ENCODE data around the gene HSPB8.

HSPB8 gene

DNA sequence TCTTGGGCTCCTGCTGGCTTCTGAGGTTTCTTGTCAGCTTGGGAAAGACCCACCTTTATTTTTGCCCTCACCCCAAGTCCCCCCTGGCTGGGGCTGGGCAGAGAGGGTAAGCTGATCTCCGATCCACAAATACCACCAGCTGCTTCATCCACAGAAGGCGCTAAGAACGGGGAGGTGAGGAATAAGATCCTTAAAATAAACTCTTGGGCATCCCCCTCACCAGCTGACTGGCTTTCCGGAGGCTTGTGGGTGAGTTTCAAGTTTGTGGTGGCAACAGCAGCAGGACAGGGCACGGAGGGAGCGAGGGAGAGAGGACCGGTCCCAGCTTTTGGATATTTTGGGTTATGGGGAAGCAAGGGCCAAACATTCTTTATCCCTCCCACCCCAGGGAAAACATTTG, 20.8 kb upstream of the HSPB8 start:
- H3K27ac ChIP-seq: no peak overlapping the region
- TF ChIP-seq, protein P1, sequence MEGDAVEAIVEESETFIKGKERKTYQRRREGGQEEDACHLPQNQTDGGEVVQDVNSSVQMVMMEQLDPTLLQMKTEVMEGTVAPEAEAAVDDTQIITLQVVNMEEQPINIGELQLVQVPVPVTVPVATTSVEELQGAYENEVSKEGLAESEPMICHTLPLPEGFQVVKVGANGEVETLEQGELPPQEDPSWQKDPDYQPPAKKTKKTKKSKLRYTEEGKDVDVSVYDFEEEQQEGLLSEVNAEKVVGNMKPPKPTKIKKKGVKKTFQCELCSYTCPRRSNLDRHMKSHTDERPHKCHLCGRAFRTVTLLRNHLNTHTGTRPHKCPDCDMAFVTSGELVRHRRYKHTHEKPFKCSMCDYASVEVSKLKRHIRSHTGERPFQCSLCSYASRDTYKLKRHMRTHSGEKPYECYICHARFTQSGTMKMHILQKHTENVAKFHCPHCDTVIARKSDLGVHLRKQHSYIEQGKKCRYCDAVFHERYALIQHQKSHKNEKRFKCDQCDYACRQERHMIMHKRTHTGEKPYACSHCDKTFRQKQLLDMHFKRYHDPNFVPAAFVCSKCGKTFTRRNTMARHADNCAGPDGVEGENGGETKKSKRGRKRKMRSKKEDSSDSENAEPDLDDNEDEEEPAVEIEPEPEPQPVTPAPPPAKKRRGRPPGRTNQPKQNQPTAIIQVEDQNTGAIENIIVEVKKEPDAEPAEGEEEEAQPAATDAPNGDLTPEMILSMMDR (conservative IDR thresholded peaks at IDR 0.05): no peak

DNA sequence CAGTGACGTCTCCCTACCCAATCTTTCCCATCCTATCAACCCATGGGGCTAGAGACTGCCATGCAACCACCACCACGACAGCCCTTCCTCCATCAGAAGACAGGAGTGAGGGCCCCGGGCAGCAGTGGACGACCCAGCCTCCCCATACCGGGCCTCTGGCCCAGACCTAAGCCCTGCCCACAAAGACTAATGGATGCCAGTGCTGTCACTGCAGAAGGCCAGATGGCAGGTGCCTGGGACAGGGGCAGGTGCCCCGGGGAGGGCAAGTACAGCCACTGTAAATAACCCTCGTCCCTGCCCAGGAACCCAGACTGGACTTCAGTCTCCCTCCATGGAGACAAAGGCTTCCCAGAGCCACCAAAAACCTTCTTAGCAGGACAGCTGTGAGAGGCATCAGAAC, 20.3 kb upstream of the HSPB8 start:
- TF ChIP-seq, protein P1 (conservative IDR thresholded peaks at IDR 0.05): no peak
- no peak overlapping the region for H3K27ac ChIP-seq

DNA sequence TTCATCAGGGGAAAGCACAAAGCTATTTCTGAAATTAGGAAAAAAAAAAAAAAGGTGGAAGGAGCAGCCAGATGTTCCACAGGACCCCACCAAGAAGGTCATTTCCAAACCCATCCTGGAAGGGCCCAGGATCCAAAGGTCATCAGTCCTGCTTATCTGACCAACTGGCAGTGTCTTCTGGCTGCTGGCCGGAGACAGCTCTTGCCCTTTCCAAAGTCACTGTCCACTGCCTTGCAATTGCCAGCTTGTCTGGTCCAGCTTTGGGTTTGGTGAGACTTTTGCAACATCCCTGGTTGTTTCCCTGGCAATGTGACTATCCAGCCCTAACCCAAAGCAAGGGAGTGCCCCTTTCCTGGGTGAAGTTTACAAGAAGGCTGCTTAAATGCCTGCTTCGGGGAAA, 18.9 kb upstream of the HSPB8 start:
- TF ChIP-seq, protein P1 (conservative IDR thresholded peaks at IDR 0.05): no peak
- H3K27ac ChIP-seq: no peak overlapping the region

DNA sequence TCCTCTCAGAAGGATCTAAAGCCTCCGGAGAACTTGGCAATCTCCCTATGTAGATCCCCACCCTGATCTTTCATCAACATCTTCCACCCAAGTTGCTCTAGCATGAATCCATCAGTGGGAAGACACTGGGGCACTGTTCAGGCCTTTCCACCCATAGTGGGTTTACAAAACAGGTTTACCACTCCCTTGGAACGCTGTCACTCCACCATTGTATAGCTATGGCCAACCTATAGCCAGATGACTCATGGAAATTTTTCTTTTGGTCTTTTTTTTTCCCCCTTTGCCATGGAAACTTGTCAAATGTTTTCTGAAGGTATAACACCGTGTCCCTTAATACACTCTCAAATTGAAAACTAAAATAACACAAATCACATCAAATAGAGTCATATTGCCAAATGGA, 10.8 kb upstream of the HSPB8 start:
- no peak overlapping the region for H3K27ac ChIP-seq
- TF ChIP-seq, protein P1 (conservative IDR thresholded peaks at IDR 0.05): no peak

DNA sequence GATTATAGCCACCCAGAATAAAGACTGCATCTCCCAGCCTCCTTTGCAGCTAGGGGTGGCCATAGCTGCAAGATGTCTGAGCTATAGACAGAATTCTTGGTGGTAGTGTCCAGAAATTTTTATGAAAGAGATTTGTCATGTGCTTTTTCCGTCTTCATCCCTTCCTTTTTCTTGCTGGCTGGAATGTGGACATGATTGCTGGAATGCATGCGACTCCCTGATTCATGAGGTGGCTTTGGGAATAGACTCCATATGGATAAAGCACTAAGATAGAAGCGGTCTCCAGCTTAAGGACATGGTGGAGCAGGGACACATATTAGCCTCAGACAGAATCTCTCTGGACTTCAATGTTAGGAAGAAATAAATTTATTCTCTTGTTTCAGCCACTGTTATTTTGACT, 10.0 kb upstream of the HSPB8 start:
- TF ChIP-seq, protein P1 (conservative IDR thresholded peaks at IDR 0.05): no peak
- peak overlapping the region; percentile 36 for H3K27ac ChIP-seq

DNA sequence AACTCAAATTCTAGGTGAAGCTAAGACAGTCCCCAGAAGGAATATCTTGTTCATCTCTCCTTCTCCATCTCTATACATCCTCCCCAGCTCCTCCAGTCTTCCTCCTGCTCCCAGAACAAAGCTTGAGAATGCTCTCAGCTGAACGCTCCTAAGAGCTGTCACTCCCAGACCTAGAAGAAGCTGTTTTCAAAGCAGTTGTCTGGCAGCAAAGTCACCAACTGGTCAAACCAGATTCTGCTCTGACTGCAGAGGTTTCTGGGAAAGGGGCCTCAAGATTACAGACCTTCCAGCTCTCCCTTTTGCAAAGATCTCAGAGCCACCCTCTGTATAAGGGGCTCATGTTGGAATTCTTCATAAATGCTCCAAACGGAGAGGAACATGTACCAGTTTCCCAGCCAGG, 9.6 kb upstream of the HSPB8 start:
- TF ChIP-seq, protein P1 (conservative IDR thresholded peaks at IDR 0.05): no peak
- H3K27ac ChIP-seq: peak overlapping the region; percentile 36

DNA sequence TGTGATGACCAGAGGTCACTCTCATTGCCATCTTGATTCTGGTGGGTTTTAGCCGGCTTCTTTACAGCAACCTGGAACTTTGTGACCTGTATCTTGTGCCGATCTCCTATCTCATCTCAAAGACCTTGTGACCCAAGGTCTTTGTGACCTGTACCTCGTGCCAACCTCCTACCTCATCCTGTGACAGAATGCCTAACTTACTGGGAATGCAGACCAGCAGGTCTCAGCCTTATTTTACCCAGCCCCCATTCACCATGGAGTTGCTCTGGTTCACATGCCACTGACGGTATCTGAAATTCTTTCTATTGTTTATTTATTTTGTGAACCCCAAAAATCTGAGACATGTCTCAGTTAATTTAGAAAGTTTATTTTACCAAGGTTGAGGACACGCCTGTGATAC, 7.4 kb upstream of the HSPB8 start:
- no peak overlapping the region for H3K27ac ChIP-seq

More for the DNA sequence above, 7.4 kb upstream of the HSPB8 start:
- TF ChIP-seq, protein P1 (conservative IDR thresholded peaks at IDR 0.05): no peak

Measured in VCaP (cell line).